GM12878 (cell line): ENCODE measurements around the gene MSH6. TPM values are rescaled to one million over a fixed set of nuclear protein-coding genes. Genes with fewer than 3 reads are reported as not detected.

Experiments
- ATAC-seq: fragments of 200-7000 bp; cut with Tn5 transposase; 3 replicates; pipeline ENCODE4 v1.9.1; 2020; ENCODE audit warnings: mild to moderate bottlenecking, moderate library complexity
- BruUV-seq: library from RNA; stranded (reverse); fragments of 400-500 nt; replicated peaks from 2 replicates; lab custom pipeline; 2021; lab: Mats Ljungman, UMichigan
- CTCF ChIA-PET: fragments of 300-600 bp; sonication (Branson Sonifier 250); formaldehyde crosslinking; extraction: SDS; loops from one replicate; lab custom pipeline; 2021; ENCODE audit warnings: inconsistent platforms; lab: Yijun Ruan, JAX
- POLR2A ChIA-PET: fragments of 350-600 bp; formaldehyde crosslinking; extraction: SDS; loops from one replicate; lab custom pipeline; 2021; ENCODE audit warnings: inconsistent platforms; lab: Charles Lee
- RAD21 ChIA-PET: fragments of 300-600 bp; sonication (Branson Sonifier 250); formaldehyde crosslinking; loops from one replicate; lab custom pipeline; 2023; ENCODE audit warnings: antibody characterized with exemption; ENCODE audit not compliant: unreplicated experiment; lab: Charles Lee
- SMC1A ChIA-PET: fragments of 300-600 bp; sonication (Branson Sonifier 250); formaldehyde crosslinking; loops from one replicate; lab custom pipeline; 2023; ENCODE audit not compliant: unreplicated experiment, uncharacterized antibody; lab: Charles Lee
- DNase-seq: peaks from one replicate; pipeline ENCODE4 v3.0.0-alpha.2; 2011; ENCODE audit warnings: low read depth, low spot score
- FAIRE-seq: peaks from 3 replicates; lab custom pipeline; 2011; peaks lifted over from hg19 to GRCh38; lab: Jason Lieb, UNC
- H2AFZ ChIP-seq: 2 replicates; pipeline ENCODE4 v1.6.0; 2011; ENCODE audit warnings: low read depth, low read length, control low read depth; ENCODE audit not compliant: control insufficient read depth
- H3K27ac ChIP-seq: 2 replicates; pipeline ENCODE4 v1.5.1; 2011; ENCODE audit warnings: control low read depth; ENCODE audit not compliant: control insufficient read depth, insufficient read depth
- H3K27me3 ChIP-seq, 2 experiments: replicated peaks in 1 of 2; 2 replicates each; pipeline versions ENCODE4 v1.6.0 to v1.6.1; 2011; ENCODE audit warnings: low read length in 1 of 2; ENCODE audit not compliant: control insufficient read depth in 2 of 2, insufficient read depth in 2 of 2
- H3K36me3 ChIP-seq, 2 experiments: 2 replicates each; pipeline ENCODE4 v1.5.1; 2011; ENCODE audit warnings: low read length in 1 of 2; ENCODE audit not compliant: control insufficient read depth in 2 of 2, insufficient read depth in 2 of 2
- H3K4me1 ChIP-seq: 2 replicates; pipeline ENCODE4 v1.6.1; 2011; ENCODE audit warnings: mild to moderate bottlenecking, low read length, moderate library complexity, mixed read lengths; ENCODE audit not compliant: control insufficient read depth, insufficient read depth
- H3K4me2 ChIP-seq: 2 replicates; pipeline ENCODE4 v1.6.0; 2011; ENCODE audit warnings: control low read depth; ENCODE audit not compliant: control insufficient read depth, insufficient read depth
- H3K4me3 ChIP-seq: fragments of 200-600 bp; sonication (generic); 2 replicates; pipeline ENCODE4 v1.5.1; 2016
- H3K79me2 ChIP-seq: 2 replicates; pipeline ENCODE4 v1.6.0; 2011; ENCODE audit warnings: low read length; ENCODE audit not compliant: control insufficient read depth, insufficient read depth
- H3K9ac ChIP-seq: 2 replicates; pipeline ENCODE4 v1.8.0; 2011; ENCODE audit warnings: low read length, control low read depth, mixed read lengths; ENCODE audit not compliant: control insufficient read depth, insufficient read depth
- H3K9me3 ChIP-seq: replicated peaks from 3 replicates; pipeline ENCODE4 v1.5.1; 2011; ENCODE audit warnings: mild to moderate bottlenecking, low read length; ENCODE audit not compliant: control insufficient read depth, insufficient read depth
- H4K20me1 ChIP-seq: 2 replicates; pipeline ENCODE4 v1.6.0; 2011; ENCODE audit not compliant: control insufficient read depth, insufficient read depth
- CREB1 ChIP-seq: IDR thresholded peaks from 2 replicates; pipeline ENCODE4 v1.6.1; 2012; ENCODE audit warnings: low read depth, mild to moderate bottlenecking, inconsistent platforms
- CREM ChIP-seq: IDR thresholded peaks from 2 replicates; pipeline ENCODE4 v1.6.1; 2014; ENCODE audit warnings: antibody characterized with exemption, low read depth
- CUX1 ChIP-seq: IDR thresholded peaks from 2 replicates; pipeline ENCODE4 v1.6.1; 2012; ENCODE audit warnings: improper control_type of control experiment, low read depth, low read length; ENCODE audit not compliant: insufficient replicate concordance
- HDAC2 ChIP-seq: fragments of 200-600 bp; sonication (generic); IDR thresholded peaks from 2 replicates; pipeline ENCODE4 v1.6.1; 2017
- JUND ChIP-seq: IDR thresholded peaks from 2 replicates; pipeline ENCODE4 v1.6.1; 2012; ENCODE audit warnings: low read depth, mild to moderate bottlenecking, low read length, improper control_type of control experiment, moderate library complexity
- MEF2A ChIP-seq: IDR thresholded peaks from 2 replicates; pipeline ENCODE4 v1.6.1; 2011; ENCODE audit warnings: low read depth, mild to moderate bottlenecking, low read length, moderate library complexity; ENCODE audit not compliant: insufficient read depth
- MYC ChIP-seq: IDR thresholded peaks from 2 replicates; pipeline ENCODE4 v1.6.1; 2011; ENCODE audit warnings: mild to moderate bottlenecking, low read length, moderate library complexity, inconsistent platforms; ENCODE audit not compliant: insufficient read depth, insufficient replicate concordance, insufficient read length, severe bottlenecking
- NFIC ChIP-seq: IDR thresholded peaks from 2 replicates; pipeline ENCODE4 v1.6.1; 2012; ENCODE audit warnings: low read depth, mild to moderate bottlenecking, inconsistent platforms, low read length, moderate library complexity
- ZNF207 ChIP-seq: fragments of 450-650 bp; IDR thresholded peaks from 2 replicates; pipeline ENCODE4 v1.6.1; 2014; ENCODE audit warnings: antibody characterized with exemption, mild to moderate bottlenecking, borderline replicate concordance
- WGBS: methylation state at CpG from one replicate; pipeline ENCODE4 v1.1.6; 2016; ENCODE audit warnings: low lambda C conversion rate; ENCODE audit not compliant: insufficient replicate concordance, insufficient coverage; ENCODE audit errors: missing lambda C conversion rate; 5-methylcytosine and 5-hydroxymethylcytosine counted together
- in situ Hi-C: fragments of 300-500 bp; cut with MboI; formaldehyde crosslinking; loops from 9 replicates; pipeline ENCODE4 v1.14.3; 2018; ENCODE audit warnings: mixed read lengths
- intact Hi-C: fragments of 100-400 bp; cut with micrococcal nuclease; formaldehyde crosslinking; loops from one replicate; pipeline ENCODE4 v1.14.2; 2022; ENCODE audit not compliant: unreplicated experiment
- polyA plus RNA-seq, 11 experiments: library from polyadenylated mRNA; depleted of rRNA in 4 of 11; unstranded in 6 of 11; stranded (reverse) in 5 of 11; fragments of >200 nt; fragmentation: Nextera tagmentation in 4 of 11; fragmentation: Illumina TruSeq in 1 of 11; extraction: Ambion mirVana in 4 of 11; extraction: Trizol in 1 of 11; gene quantifications; 1 replicate in 1 of 11; 2 replicates in 10 of 11; pipeline versions ENCODE4 v1.2.1 to v1.2.3, GENCODE V29; 2011 to 2016; ENCODE audit warnings: inconsistent platforms in 2 of 11, missing spikeins in 2 of 11, low read depth in 1 of 11
- total RNA-seq, 4 experiments: library from RNA; depleted of rRNA in 3 of 4; stranded (reverse); fragments of >200 nt in 3 of 4; fragmentation: Illumina TruSeq in 1 of 4; extraction: Trizol in 1 of 4; gene quantifications; 2 replicates each; pipeline versions ENCODE4 v1.2.1 to v1.2.3, GENCODE V29; 2013 to 2021
- TF ChIP-seq, protein P1 (sequence below): fragments of 150-350 bp; IDR thresholded peaks from 2 replicates; pipeline ENCODE4 v1.6.1; 2014; ENCODE audit warnings: mild to moderate bottlenecking, low read depth, low read length

Gene MSH6
- total and polyA plus RNA-seq, 10 of the 15 experiments (the other 5 are each of a cell fraction or from before 2014, with no cell fraction given), result 12.4 to 108 (median 67.4) TPM

DNA sequence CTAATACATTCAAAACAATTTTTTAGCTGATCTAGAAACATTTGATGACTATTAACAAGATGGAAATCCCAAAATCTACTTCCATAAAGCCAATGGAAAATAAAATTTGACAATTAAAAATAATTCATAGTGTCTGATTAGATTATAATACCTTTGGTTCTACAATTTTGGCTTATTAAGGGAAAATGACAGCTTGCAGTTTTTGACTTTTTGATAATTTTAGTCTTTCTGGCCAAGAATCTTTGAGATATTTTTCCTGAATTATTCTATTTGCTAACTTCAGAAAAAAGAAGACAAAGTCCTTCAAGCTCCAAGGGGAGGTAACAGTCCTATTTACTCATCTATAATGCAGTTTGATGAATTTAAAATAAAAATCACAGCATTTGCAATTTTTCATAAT, 39.6 kb downstream of the MSH6 start:
- TF ChIP-seq MYC (no peak), MEF2A (no peak)
- Histone ChIP-seq H2AFZ (no peak overlapping the region), H3K9ac (no peak overlapping the region), H3K4me2 (no peak overlapping the region), H4K20me1 (no peaks in the 10 kb centered on the region), H3K4me1 (no peaks in the 10 kb centered on the region), H3K9me3 (no peaks in the 10 kb centered on the region), H3K4me3 (no peak overlapping the region), H3K27me3 (no peaks in the 10 kb centered on the region), H3K27ac (no peak overlapping the region), H3K79me2 (no peaks in the 10 kb centered on the region), H3K36me3 (peaks cover 3 to 23% of the 10 kb centered on the region in 2 experiments)
- SMC1A ChIA-PET, result interaction anchor here (0.7 to 1.3 kb wide), 5 partner anchors 11 to 283 kb away, joined by 3 to 4 read pairs (median 3); no protein-coding TSS in a partner anchor
- in situ Hi-C loops, result no loop called here
- FAIRE-seq, result no peak
- RAD21 ChIA-PET, result interaction anchor here (1.3 kb wide), 1 partner anchor 78 kb away, joined by 3 read pairs; no protein-coding TSS in a partner anchor
- intact Hi-C loops, result no loop called here
- ATAC-seq, result no peak
- CTCF ChIA-PET, result interaction anchor here (1.0 to 1.2 kb wide), 2 partner anchors 25 to 283 kb away, joined by 3 to 4 read pairs; no protein-coding TSS in a partner anchor
- BruUV-seq, result no TSS peak
- POLR2A ChIA-PET, result no interaction called here
- no peak for DNase-seq

DNA sequence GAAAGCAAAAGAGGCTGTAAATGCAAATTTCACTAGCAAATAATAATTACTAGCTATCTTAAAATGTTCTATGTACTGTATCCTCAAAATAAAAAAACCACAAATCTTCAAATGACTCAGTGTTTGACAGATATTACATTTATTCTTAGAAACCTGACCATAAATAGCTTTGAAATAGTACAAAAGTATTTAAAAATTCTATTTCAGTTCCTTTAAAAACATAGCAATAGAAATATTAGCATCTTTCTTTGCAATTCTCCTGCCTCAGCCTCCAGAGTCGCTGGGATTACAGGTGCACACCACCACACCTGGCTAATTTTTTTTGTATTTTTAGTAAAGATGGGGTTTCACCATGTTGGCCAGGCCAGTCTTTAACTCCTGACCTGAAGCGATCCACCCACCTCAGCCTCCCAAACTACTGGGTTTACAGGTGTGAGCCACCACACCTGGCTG, 50.6 kb downstream of the MSH6 start:
- no TSS peak for BruUV-seq
- SMC1A ChIA-PET, result interaction anchor here (0.9 to 1.7 kb wide), 9 partner anchors 9 to 66 kb away, joined by 3 to 6 read pairs (median 4); no protein-coding TSS in a partner anchor
- WGBS, result 29% methylated on average over 2 of the region's 2 CpGs
- H3K27me3 ChIP-seq, result no peaks in the 10 kb centered on the region
- CTCF ChIA-PET, result interaction anchor here (0.6 to 1.7 kb wide), 5 partner anchors 9 to 73 kb away, joined by 3 to 4 read pairs (median 3); partner anchors contain the start of gene FBXO11
- no peak overlapping the region for H2AFZ ChIP-seq
- DNase-seq (peak; percentile 9), ATAC-seq (peak; percentile 74), FAIRE-seq (peak; percentile 68)
- peaks cover 2% of the 10 kb centered on the region; the same call in 2 of the 3 replicates for H3K9me3 ChIP-seq
- intact Hi-C loops (no loop called here), in situ Hi-C loops (no loop called here)
- POLR2A ChIA-PET, result no interaction called here
- RAD21 ChIA-PET, result interaction anchor here (0.8 to 1.3 kb wide), 4 partner anchors 17 to 397 kb away, joined by 3 read pairs; partner anchors contain the start of gene MSH6
- H4K20me1 ChIP-seq, result no peaks in the 10 kb centered on the region
- peaks cover 5 to 48% of the 10 kb centered on the region in 2 experiments for H3K36me3 ChIP-seq
- H3K79me2 ChIP-seq, result no peaks in the 10 kb centered on the region
- no peak overlapping the region for H3K9ac ChIP-seq
- peaks cover 10% of the 10 kb centered on the region; the same call in 1 of the 2 replicates for H3K4me1 ChIP-seq
- H3K27ac ChIP-seq, result peak overlapping the region; percentile 21; the same call in 1 of the 2 replicates
- no peak overlapping the region for H3K4me2 ChIP-seq
- H3K4me3 ChIP-seq, result 0 out of 2 replicates have a peak overlapping the region, but pooled peaks have one; percentile 34
- peak; percentile 44; the same call in 1 of the 2 replicates for TF ChIP-seq CREM
- TF ChIP-seq CUX1, result peak; percentile 38
- TF ChIP-seq ZNF207, result no peak
- TF ChIP-seq, protein P1, sequence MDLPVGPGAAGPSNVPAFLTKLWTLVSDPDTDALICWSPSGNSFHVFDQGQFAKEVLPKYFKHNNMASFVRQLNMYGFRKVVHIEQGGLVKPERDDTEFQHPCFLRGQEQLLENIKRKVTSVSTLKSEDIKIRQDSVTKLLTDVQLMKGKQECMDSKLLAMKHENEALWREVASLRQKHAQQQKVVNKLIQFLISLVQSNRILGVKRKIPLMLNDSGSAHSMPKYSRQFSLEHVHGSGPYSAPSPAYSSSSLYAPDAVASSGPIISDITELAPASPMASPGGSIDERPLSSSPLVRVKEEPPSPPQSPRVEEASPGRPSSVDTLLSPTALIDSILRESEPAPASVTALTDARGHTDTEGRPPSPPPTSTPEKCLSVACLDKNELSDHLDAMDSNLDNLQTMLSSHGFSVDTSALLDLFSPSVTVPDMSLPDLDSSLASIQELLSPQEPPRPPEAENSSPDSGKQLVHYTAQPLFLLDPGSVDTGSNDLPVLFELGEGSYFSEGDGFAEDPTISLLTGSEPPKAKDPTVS, result no peak
- TF ChIP-seq JUND, result peak; percentile 84; the same call in 1 of the 2 replicates
- TF ChIP-seq HDAC2, result 0 out of 2 replicates have a peak, but pooled peaks have one; percentile 57
- TF ChIP-seq CREB1, result 0 out of 2 replicates have a peak, but pooled peaks have one; percentile 25
- peak; percentile 97 for TF ChIP-seq NFIC
